HCT116 (cell line): ENCODE measurements around the gene TPGS1. TPM values are rescaled to one million over a fixed set of nuclear protein-coding genes. Genes with fewer than 3 reads are reported as not detected.
A peak's percentile ranks its signal among the peaks of the same experiment; 100 is the strongest.

ENCODE experiments used
- ATAC-seq: fragments of 200-7000 bp; cut with Tn5 transposase; 2 replicates; pipeline ENCODE4 v1.9.1; 2020; ENCODE audit warnings: mild to moderate bottlenecking, moderate library complexity
- BruUV-seq: library from RNA; stranded (reverse); fragments of 400-500 nt; replicated peaks from 2 replicates; lab custom pipeline; 2021; lab: Mats Ljungman, UMichigan
- CTCF ChIA-PET: fragments of 300-600 bp; sonication (Branson Sonifier 250); formaldehyde crosslinking; loops from one replicate; lab custom pipeline; 2021; ENCODE audit warnings: antibody characterized with exemption; lab: Charles Lee
- POLR2A ChIA-PET: fragments of 300-600, 350-600 bp; sonication (Branson Sonifier 250); formaldehyde crosslinking; loops from one replicate; lab custom pipeline; 2021; ENCODE audit warnings: antibody characterized with exemption; lab: Charles Lee
- RAD21 ChIA-PET, 2 experiments: fragments of 300-600 bp; sonication (Branson Sonifier 250); formaldehyde crosslinking; loops; one replicate each; lab custom pipeline; 2023; ENCODE audit warnings: low total read pairs in 2 of 2; ENCODE audit not compliant: uncharacterized antibody in 2 of 2, unreplicated experiment in 2 of 2, low non-redundant PET in 1 of 2; lab: Charles Lee
- DNase-seq: peaks from one replicate; pipeline ENCODE4 v3.0.0-alpha.2; 2010; ENCODE audit warnings: low read depth, low spot score
- H2AFZ ChIP-seq: fragments of 200-600 bp; shearing (Covaris generic), sonication (generic); 2 replicates; pipeline ENCODE4 v1.6.1; 2017; ENCODE audit warnings: low read depth, mixed run types, mixed read lengths, antibody characterized with exemption, low read length; ENCODE audit not compliant: poor library complexity, severe bottlenecking
- H3K27ac ChIP-seq: 2 replicates; pipeline ENCODE4 v1.5.1; 2012; ENCODE audit warnings: low read depth, low read length
- H3K27me3 ChIP-seq: fragments of 200-600 bp; sonication (generic); 2 replicates; pipeline ENCODE4 v1.6.1; 2016; ENCODE audit warnings: mixed run types, low read length, mixed read lengths; ENCODE audit not compliant: insufficient read depth
- H3K36me3 ChIP-seq, 2 experiments: fragments of 200-500 bp in 1 of 2; fragments of 200-600 bp in 1 of 2; sonication (Bioruptor generic) in 1 of 2; sonication (generic) in 1 of 2; 2 replicates each; pipeline versions ENCODE4 v1.5.1 to v1.6.1; 2014 to 2016; ENCODE audit warnings: low read length in 2 of 2, inconsistent platforms in 1 of 2, mixed read lengths in 1 of 2, mixed run types in 1 of 2; ENCODE audit not compliant: insufficient read depth in 2 of 2, control insufficient read depth in 1 of 2
- H3K4me1 ChIP-seq, 2 experiments: fragments of 200-600 bp in 1 of 2; sonication (generic) in 1 of 2; 2 replicates each; pipeline versions ENCODE4 v1.5.1 to v1.6.1; 2012 to 2017; ENCODE audit warnings: low read length in 2 of 2, inconsistent platforms in 1 of 2, mild to moderate bottlenecking in 1 of 2, mixed read lengths in 1 of 2, mixed run types in 1 of 2, moderate library complexity in 1 of 2; ENCODE audit not compliant: insufficient read depth in 2 of 2, control insufficient read depth in 1 of 2
- H3K4me2 ChIP-seq: fragments of 200-600 bp; sonication (generic); 2 replicates; pipeline ENCODE4 v1.6.1; 2017; ENCODE audit warnings: mixed run types, low read length, mixed read lengths
- H3K4me3 ChIP-seq, 2 experiments: fragments of 200-600 bp in 1 of 2; sonication (generic) in 1 of 2; replicated peaks in 1 of 2; 2 replicates each; pipeline ENCODE4 v1.5.1; 2011 to 2016; ENCODE audit warnings: low read length in 2 of 2, control low read depth in 1 of 2, low read depth in 1 of 2, mild to moderate bottlenecking in 1 of 2, mixed read lengths in 1 of 2, mixed run types in 1 of 2
- H3K79me2 ChIP-seq: fragments of 200-600 bp; sonication (generic); 2 replicates; pipeline ENCODE4 v1.6.1; 2017; ENCODE audit warnings: mild to moderate bottlenecking, mixed run types, low read length, moderate library complexity, mixed read lengths; ENCODE audit not compliant: insufficient read depth
- H3K9ac ChIP-seq: fragments of 200-600 bp; sonication (generic); 2 replicates; pipeline ENCODE4 v1.6.1; 2016; ENCODE audit warnings: low read length, mixed read lengths
- H3K9me2 ChIP-seq: fragments of 200-600 bp; sonication (generic), shearing (Covaris generic); 2 replicates; pipeline ENCODE4 v1.6.1; 2017; ENCODE audit warnings: mixed run types, mild to moderate bottlenecking, moderate library complexity; ENCODE audit not compliant: insufficient read depth
- H3K9me3 ChIP-seq, 2 experiments: fragments of 200-500 bp in 1 of 2; fragments of 200-600 bp in 1 of 2; sonication (Bioruptor generic) in 1 of 2; sonication (generic) in 1 of 2; 2 replicates each; pipeline ENCODE4 v1.6.1; 2014 to 2017; ENCODE audit warnings: low read length in 2 of 2, mixed read lengths in 2 of 2, inconsistent platforms in 1 of 2, low read depth in 1 of 2, mild to moderate bottlenecking in 1 of 2, mixed run types in 1 of 2, moderate library complexity in 1 of 2; ENCODE audit not compliant: control insufficient read depth in 1 of 2, insufficient read depth in 1 of 2
- H4K20me1 ChIP-seq: fragments of 200-600 bp; sonication (generic), shearing (Covaris generic); 2 replicates; pipeline ENCODE4 v1.6.1; 2017; ENCODE audit warnings: mixed run types, mild to moderate bottlenecking, moderate library complexity; ENCODE audit not compliant: insufficient read depth
- CBX3 ChIP-seq: IDR thresholded peaks from 2 replicates; pipeline ENCODE4 v1.6.1; 2012; ENCODE audit warnings: low read depth
- TCF7L2 ChIP-seq: IDR thresholded peaks from 2 replicates; pipeline ENCODE4 v1.7.0; 2011; ENCODE audit warnings: borderline replicate concordance, inconsistent platforms; ENCODE audit not compliant: insufficient read depth, insufficient read length; ENCODE audit errors: extremely low read depth
- ZFX ChIP-seq: fragments of 450-650 bp; IDR thresholded peaks from 2 replicates; pipeline ENCODE4 v1.6.1; 2017
- intact Hi-C: fragments of 100-400 bp; cut with micrococcal nuclease; formaldehyde crosslinking; loops from 2 replicates; pipeline ENCODE4 v1.10.0; 2022
- total RNA-seq: library from RNA; stranded (reverse); gene quantifications from one replicate; pipeline ENCODE4 v1.2.1, GENCODE V29; 2021; ENCODE audit not compliant: unreplicated experiment
- TF ChIP-seq, protein P1 (sequence below): IDR thresholded peaks from 2 replicates; pipeline ENCODE4 v1.6.1; 2012
- TF ChIP-seq, protein P2 (sequence below): IDR thresholded peaks from 2 replicates; pipeline ENCODE4 v1.6.1; 2012
- TF ChIP-seq, protein P3 (sequence below): IDR thresholded peaks from 2 replicates; pipeline ENCODE4 v1.6.1; 2011; ENCODE audit warnings: mild to moderate bottlenecking, low read length, moderate library complexity; ENCODE audit not compliant: insufficient replicate concordance; ENCODE audit errors: extremely low read depth

TPGS1 gene
- total RNA-seq, 1 experiment from 2014 or later, result 19.1 TPM

DNA sequence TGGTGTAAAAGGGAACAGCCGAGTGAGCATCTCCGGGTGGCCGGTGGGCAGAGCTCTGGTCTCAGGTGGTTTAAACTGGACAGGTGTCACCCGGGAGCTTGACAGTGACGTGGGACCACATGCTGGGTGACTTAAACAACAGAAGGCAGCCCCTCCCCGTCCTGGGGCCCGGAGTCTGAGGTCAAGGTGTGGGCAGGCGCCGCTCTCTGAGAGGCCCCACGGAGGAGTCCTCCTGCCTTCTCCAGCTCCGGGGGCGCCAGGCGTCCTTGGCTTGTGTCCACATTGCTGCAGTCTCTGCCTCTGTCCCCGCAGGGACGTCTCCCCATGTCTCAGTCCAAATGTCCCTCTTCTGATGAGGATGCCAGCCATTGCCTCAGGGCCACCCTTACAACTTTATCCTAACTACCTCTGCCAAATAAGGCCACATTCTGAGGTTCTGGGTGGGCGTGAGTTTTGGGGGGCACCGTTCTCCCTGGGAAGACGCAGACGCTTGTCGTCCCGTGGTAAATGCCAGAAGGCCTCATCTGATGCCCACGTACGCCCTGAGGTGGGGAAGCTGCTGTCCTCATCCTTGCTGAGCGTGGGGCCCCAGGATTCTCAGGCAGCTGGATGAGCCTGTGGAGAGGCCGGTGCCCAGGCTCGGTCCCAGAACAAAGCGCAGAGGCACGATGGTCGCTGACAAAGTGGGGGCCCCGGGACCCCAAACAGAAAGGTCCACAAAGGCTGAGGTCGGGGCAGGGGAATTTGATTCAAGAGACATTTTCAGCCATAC lies 49.5 kb downstream of the TPGS1 start:
- H2AFZ ChIP-seq, result no peak overlapping the region
- TF ChIP-seq, protein P1, sequence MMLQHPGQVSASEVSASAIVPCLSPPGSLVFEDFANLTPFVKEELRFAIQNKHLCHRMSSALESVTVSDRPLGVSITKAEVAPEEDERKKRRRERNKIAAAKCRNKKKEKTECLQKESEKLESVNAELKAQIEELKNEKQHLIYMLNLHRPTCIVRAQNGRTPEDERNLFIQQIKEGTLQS, result no peak
- no peak for TF ChIP-seq ZFX
- TF ChIP-seq TCF7L2, result no peak
- TF ChIP-seq, protein P2, sequence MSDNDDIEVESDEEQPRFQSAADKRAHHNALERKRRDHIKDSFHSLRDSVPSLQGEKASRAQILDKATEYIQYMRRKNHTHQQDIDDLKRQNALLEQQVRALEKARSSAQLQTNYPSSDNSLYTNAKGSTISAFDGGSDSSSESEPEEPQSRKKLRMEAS, result no peak
- TF ChIP-seq CBX3, result no peak
- TF ChIP-seq, protein P3, sequence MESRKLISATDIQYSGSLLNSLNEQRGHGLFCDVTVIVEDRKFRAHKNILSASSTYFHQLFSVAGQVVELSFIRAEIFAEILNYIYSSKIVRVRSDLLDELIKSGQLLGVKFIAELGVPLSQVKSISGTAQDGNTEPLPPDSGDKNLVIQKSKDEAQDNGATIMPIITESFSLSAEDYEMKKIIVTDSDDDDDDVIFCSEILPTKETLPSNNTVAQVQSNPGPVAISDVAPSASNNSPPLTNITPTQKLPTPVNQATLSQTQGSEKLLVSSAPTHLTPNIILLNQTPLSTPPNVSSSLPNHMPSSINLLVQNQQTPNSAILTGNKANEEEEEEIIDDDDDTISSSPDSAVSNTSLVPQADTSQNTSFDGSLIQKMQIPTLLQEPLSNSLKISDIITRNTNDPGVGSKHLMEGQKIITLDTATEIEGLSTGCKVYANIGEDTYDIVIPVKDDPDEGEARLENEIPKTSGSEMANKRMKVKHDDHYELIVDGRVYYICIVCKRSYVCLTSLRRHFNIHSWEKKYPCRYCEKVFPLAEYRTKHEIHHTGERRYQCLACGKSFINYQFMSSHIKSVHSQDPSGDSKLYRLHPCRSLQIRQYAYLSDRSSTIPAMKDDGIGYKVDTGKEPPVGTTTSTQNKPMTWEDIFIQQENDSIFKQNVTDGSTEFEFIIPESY, result no peak
- no peaks in the 10 kb centered on the region for H4K20me1 ChIP-seq
- H3K9me2 ChIP-seq, result no peaks in the 10 kb centered on the region
- H3K27me3 ChIP-seq, result no peaks in the 10 kb centered on the region
- ChIA-PET POLR2A (interaction anchor here (1.0 to 1.6 kb wide), 4 partner anchors 10 to 46 kb away, joined by 3 to 8 read pairs (median 6); partner anchors contain the start of gene BSG), CTCF (interaction anchor here (2.8 kb wide), 1 partner anchor 46 kb away, joined by 12 read pairs; no protein-coding TSS in a partner anchor), RAD21 (no interaction called here)
- no peaks in the 10 kb centered on the region for H3K9me3 ChIP-seq
- no peaks in the 10 kb centered on the region for H3K36me3 ChIP-seq
- peak overlapping the region; percentile 48; the same call in 1 of the 2 replicates for H3K27ac ChIP-seq
- peak overlapping the region; percentile 67 for H3K4me2 ChIP-seq
- H3K4me3 ChIP-seq, result peak overlapping the region in 1 of 2 experiments; percentile 8; a peak in 1 of 4 replicates
- H3K9ac ChIP-seq, result peak overlapping the region; percentile 8; the same call in 1 of the 2 replicates
- no TSS peak for BruUV-seq
- no peak for ATAC-seq
- DNase-seq, result no peak
- peaks cover 17 to 18% of the 10 kb centered on the region in 2 experiments for H3K4me1 ChIP-seq
- no peaks in the 10 kb centered on the region for H3K79me2 ChIP-seq
- intact Hi-C loops, result no loop called here
